ENCODE results near the gene SLC35C1. TPM values are rescaled to one million over a fixed set of nuclear protein-coding genes. Genes with fewer than 3 reads are reported as not detected.

SLC35C1 gene
- total RNA-seq, 2 donors from 2014 or later = 12.4 to 13.3 TPM

- DNase-seq (no peak), ATAC-seq (peak in 1 of 2 donors; percentile 18)
- intact Hi-C loops (cut with DNase I) = loop anchor here in 1 of 2 donors (10.0 kb wide), 1 partner anchor 403 kb away; no protein-coding TSS in a partner anchor
These were observed 27.6 kb upstream of the SLC35C1 start for GRCh38 chr11:45777127-45777969.

- no peak for ATAC-seq
- no peak for DNase-seq
- intact Hi-C loops (cut with DNase I) = loop anchor here in 1 of 2 donors (10.0 kb wide), 1 partner anchor 404 kb away; no protein-coding TSS in a partner anchor
These were observed 26.6 kb upstream of the SLC35C1 start for GRCh38 chr11:45778341-45778740.

- intact Hi-C loops (cut with DNase I) = loop anchor here in 1 of 2 donors (10.0 kb wide), 1 partner anchor 405 kb away; no protein-coding TSS in a partner anchor
- DNase-seq (no peak), ATAC-seq (no peak)
These were observed 25.3 kb upstream of the SLC35C1 start for GRCh38 chr11:45779602-45780001.

- intact Hi-C loops (cut with DNase I) = no loop called here
- ATAC-seq (no peak), DNase-seq (no peak)
These were observed 18.7 kb upstream of the SLC35C1 start for GRCh38 chr11:45786272-45786671.

GRCh38 chr11:45788887-45789286, 16.1 kb upstream of the SLC35C1 start:
- DNase-seq (no peak), ATAC-seq (no peak)
- intact Hi-C loops (cut with DNase I) = no loop called here

GRCh38 chr11:45791524-45791923, 13.4 kb upstream of the SLC35C1 start:
- ATAC-seq (no peak), DNase-seq (no peak)
- intact Hi-C loops (cut with DNase I) = no loop called here

GRCh38 chr11:45794169-45794568, 10.8 kb upstream of the SLC35C1 start:
- intact Hi-C loops (cut with DNase I) = no loop called here
- no peak for ATAC-seq
- DNase-seq = no peak

GRCh38 chr11:45795379-45795778, 9.6 kb upstream of the SLC35C1 start:
- DNase-seq = no peak
- intact Hi-C loops (cut with DNase I) = no loop called here
- ATAC-seq = no peak

GRCh38 chr11:45796461-45796861, 8.5 kb upstream of the SLC35C1 start:
- no peak for DNase-seq

GRCh38 chr11:45798793-45799441, 6.0 kb upstream of the SLC35C1 start:
- ATAC-seq = no peak
- intact Hi-C loops (cut with DNase I) = no loop called here
- no peak for DNase-seq

More at GRCh38 chr11:45796461-45796861, 8.5 kb upstream of the SLC35C1 start:
- intact Hi-C loops (cut with DNase I) = no loop called here
- no peak for ATAC-seq

- DNase-seq (no peak), ATAC-seq (no peak)
- intact Hi-C loops (cut with DNase I) = no loop called here
These were observed 5.4 kb upstream of the SLC35C1 start for GRCh38 chr11:45799562-45799961.

GRCh38 chr11:45800261-45800660, 4.7 kb upstream of the SLC35C1 start:
- intact Hi-C loops (cut with DNase I) = no loop called here
- ATAC-seq (no peak), DNase-seq (no peak)

GRCh38 chr11:45801723-45802315, 3.1 kb upstream of the SLC35C1 start:
- ATAC-seq = no peak
- intact Hi-C loops (cut with DNase I) = no loop called here
- DNase-seq = no peak

GRCh38 chr11:45802531-45803317, 2.2 kb upstream of the SLC35C1 start:
- intact Hi-C loops (cut with DNase I) = no loop called here
- ATAC-seq = no peak
- no peak for DNase-seq

GRCh38 chr11:45803971-45804760, 783 bp upstream of the SLC35C1 start:
- intact Hi-C loops (cut with DNase I) = no loop called here
- ATAC-seq = peak; percentile 58 to 67

GRCh38 chr11:45805305-45806071, 539 bp downstream of the SLC35C1 start:
- ATAC-seq = peak; percentile 35 to 48
- intact Hi-C loops (cut with DNase I) = no loop called here
- DNase-seq = peak; percentile 66

More at GRCh38 chr11:45803971-45804760, 783 bp upstream of the SLC35C1 start:
- DNase-seq = peak; percentile 89

- DNase-seq (no peak), ATAC-seq (no peak)
- intact Hi-C loops (cut with DNase I) = no loop called here
These were observed 1.4 kb downstream of the SLC35C1 start for GRCh38 chr11:45806072-45806933.

Measured in left cardiac atrium (tissue), 4 donors.